ENCODE measurements around the gene DCAF4. TPM values are rescaled to one million over a fixed set of nuclear protein-coding genes. Genes with fewer than 3 reads are reported as not detected.

Gene DCAF4
- total RNA-seq, 1 experiment from 2014 or later: 19.6 TPM

- peaks cover 20% of the 10 kb centered on the region for H3K27me3 Mint-ChIP-seq (ENCODE audit: low read depth)
- no peaks in the 10 kb centered on the region for H3K36me3 Mint-ChIP-seq
- CTCF ChIA-PET: no interaction called here
- no peak for TF ChIP-seq ZNF121 (CRISPR knock-in tag; IDR thresholded peaks at IDR 0.05)
- no peak for TF ChIP-seq ZBTB21 (CRISPR knock-in tag; IDR thresholded peaks at IDR 0.05; ENCODE audit: borderline replicate concordance)
- TF ChIP-seq E2F5 (CRISPR knock-in tag; IDR thresholded peaks at IDR 0.05): no peak
- DNase-seq (ENCODE audit: low spot score) (no peak), ATAC-seq (no peak)
- POLR2A ChIA-PET: no interaction called here
- H3K9me3 Mint-ChIP-seq: no peaks in the 10 kb centered on the region
- peaks cover 12% of the 10 kb centered on the region for H3K4me1 Mint-ChIP-seq
- no peak overlapping the region for H3K27ac Mint-ChIP-seq
- H3K4me3 Mint-ChIP-seq: no peak overlapping the region
Measured at GRCh38 chr14:72924337-72924736, 1.9 kb upstream of the DCAF4 start.

- ChIA-PET CTCF (interaction anchor here (0.7 to 1.1 kb wide), 2 partner anchors 23 to 24 kb away, joined by 3 read pairs; no protein-coding TSS in a partner anchor), POLR2A (interaction anchor here (0.5 to 1.4 kb wide), 2 partner anchors 13 to 134 kb away, joined by 3 read pairs; no protein-coding TSS in a partner anchor)
- DNase-seq (ENCODE audit: low spot score) (no peak), ATAC-seq (no peak)
- H3K27ac Mint-ChIP-seq: no peak overlapping the region
- no peaks in the 10 kb centered on the region for H3K36me3 Mint-ChIP-seq
- no peak for TF ChIP-seq KAT7 (CRISPR knock-in tag; IDR thresholded peaks at IDR 0.05; ENCODE audit: borderline replicate concordance)
- TF ChIP-seq SMAD3 (CRISPR knock-in tag; IDR thresholded peaks at IDR 0.05; ENCODE audit: borderline replicate concordance): no peak
- TF ChIP-seq E2F1 (CRISPR knock-in tag; IDR thresholded peaks at IDR 0.05): no peak
- TF ChIP-seq EMX1 (CRISPR knock-in tag; IDR thresholded peaks at IDR 0.05): no peak
- TF ChIP-seq ZNF121 (CRISPR knock-in tag; IDR thresholded peaks at IDR 0.05): no peak
- no peak for TF ChIP-seq NR2C2 (CRISPR knock-in tag; IDR thresholded peaks at IDR 0.05)
- no peak for TF ChIP-seq FOXJ3 (CRISPR knock-in tag; IDR thresholded peaks at IDR 0.05; ENCODE audit: borderline replicate concordance)
- TF ChIP-seq HMGA2 (CRISPR knock-in tag; IDR thresholded peaks at IDR 0.05): no peak
- no peak for TF ChIP-seq RELA (CRISPR knock-in tag; IDR thresholded peaks at IDR 0.05; ENCODE audit: borderline replicate concordance)
- TF ChIP-seq MYBL2 (CRISPR knock-in tag; IDR thresholded peaks at IDR 0.05): no peak
- TF ChIP-seq ZNF532 (CRISPR knock-in tag; IDR thresholded peaks at IDR 0.05; ENCODE audit: borderline replicate concordance): no peak
- TF ChIP-seq NFATC4 (CRISPR knock-in tag; IDR thresholded peaks at IDR 0.05): no peak
- no peak for TF ChIP-seq MAX (CRISPR knock-in tag; IDR thresholded peaks at IDR 0.05)
- no peak for TF ChIP-seq ATF2 (CRISPR knock-in tag; IDR thresholded peaks at IDR 0.05; ENCODE audit: borderline replicate concordance, low read depth)
- no peak for TF ChIP-seq ZNF425 (CRISPR knock-in tag; conservative IDR thresholded peaks at IDR 0.05)
- no peaks in the 10 kb centered on the region for H3K9me3 Mint-ChIP-seq
- peaks cover 15% of the 10 kb centered on the region for H3K4me1 Mint-ChIP-seq
- H3K4me3 Mint-ChIP-seq: peak overlapping the region; percentile 87
- H3K27me3 Mint-ChIP-seq (ENCODE audit: low read depth): peaks cover 20% of the 10 kb centered on the region
Measured at GRCh38 chr14:72925171-72925759, 999 bp upstream of the DCAF4 start.

All from WTC11 (cell line).